Calu3 (cell line): Measurements from ENCODE around the gene TREM2. TPM values are rescaled to one million over a fixed set of nuclear protein-coding genes. Genes with fewer than 3 reads are reported as not detected.

Experiments used
- BruUV-seq: library from RNA; stranded (reverse); fragments of 400-500 nt; replicated peaks from 2 replicates; lab custom pipeline; 2021; lab: Mats Ljungman, UMichigan
- CTCF ChIA-PET: fragments of 300-600 bp; sonication (Branson Sonifier 250); formaldehyde crosslinking; loops from one replicate; lab custom pipeline; 2022; ENCODE audit warnings: antibody characterized with exemption; lab: Charles Lee
- DNase-seq: peaks from one replicate; pipeline ENCODE4 v3.0.0; 2022
- H3K27ac Mint-ChIP-seq: one replicate; pipeline ENCODE4 v1.8.0; 2022; ENCODE audit warnings: mixed read lengths; ENCODE audit not compliant: unreplicated experiment
- H3K27me3 Mint-ChIP-seq: one replicate; pipeline ENCODE4 v1.8.0; 2022; ENCODE audit warnings: mixed read lengths; ENCODE audit not compliant: unreplicated experiment
- H3K36me3 Mint-ChIP-seq: one replicate; pipeline ENCODE4 v1.8.0; 2022; ENCODE audit warnings: mild to moderate bottlenecking, moderate library complexity, mixed read lengths; ENCODE audit not compliant: insufficient read depth, unreplicated experiment
- H3K4me1 Mint-ChIP-seq: one replicate; pipeline ENCODE4 v1.8.0; 2022; ENCODE audit warnings: mild to moderate bottlenecking, low read depth, mixed read lengths; ENCODE audit not compliant: unreplicated experiment
- H3K4me3 Mint-ChIP-seq: one replicate; pipeline ENCODE4 v1.8.0; 2022; ENCODE audit warnings: mild to moderate bottlenecking, low read depth, moderate library complexity, mixed read lengths; ENCODE audit not compliant: unreplicated experiment
- H3K9me3 Mint-ChIP-seq: one replicate; pipeline ENCODE4 v1.8.0; 2022; ENCODE audit warnings: low read depth, mixed read lengths; ENCODE audit not compliant: unreplicated experiment
- CTCF ChIP-seq: fragments of 200-600 bp; IDR thresholded peaks from one replicate; pipeline ENCODE4 v1.8.0; 2022; ENCODE audit warnings: antibody characterized with exemption; ENCODE audit not compliant: unreplicated experiment
- intact Hi-C: fragments of 100-400 bp; cut with micrococcal nuclease; formaldehyde crosslinking; loops from one replicate; pipeline ENCODE4 v1.10.0; 2022; ENCODE audit not compliant: unreplicated experiment
- total RNA-seq: library from RNA; stranded (reverse); gene quantifications from 2 replicates; pipeline ENCODE4 v1.2.3, GENCODE V29; 2022

Gene TREM2
- total RNA-seq, 1 experiment from 2014 or later = not detected

- Mint-ChIP-seq H3K4me3 (no peak overlapping the region), H3K9me3 (no peaks in the 10 kb centered on the region), H3K4me1 (no peaks in the 10 kb centered on the region), H3K36me3 (no peaks in the 10 kb centered on the region), H3K27ac (no peak overlapping the region), H3K27me3 (peaks cover 64% of the 10 kb centered on the region)
- no peak for TF ChIP-seq CTCF
- CTCF ChIA-PET = interaction anchor here (1.5 kb wide), 1 partner anchor 12 kb away, joined by 4 read pairs; no protein-coding TSS in a partner anchor
- no peak for DNase-seq
- intact Hi-C loops = no loop called here
- BruUV-seq = no TSS peak
Observed at GRCh38 chr6:41170547-41171160, 7.7 kb upstream of the TREM2 start.

DNA sequence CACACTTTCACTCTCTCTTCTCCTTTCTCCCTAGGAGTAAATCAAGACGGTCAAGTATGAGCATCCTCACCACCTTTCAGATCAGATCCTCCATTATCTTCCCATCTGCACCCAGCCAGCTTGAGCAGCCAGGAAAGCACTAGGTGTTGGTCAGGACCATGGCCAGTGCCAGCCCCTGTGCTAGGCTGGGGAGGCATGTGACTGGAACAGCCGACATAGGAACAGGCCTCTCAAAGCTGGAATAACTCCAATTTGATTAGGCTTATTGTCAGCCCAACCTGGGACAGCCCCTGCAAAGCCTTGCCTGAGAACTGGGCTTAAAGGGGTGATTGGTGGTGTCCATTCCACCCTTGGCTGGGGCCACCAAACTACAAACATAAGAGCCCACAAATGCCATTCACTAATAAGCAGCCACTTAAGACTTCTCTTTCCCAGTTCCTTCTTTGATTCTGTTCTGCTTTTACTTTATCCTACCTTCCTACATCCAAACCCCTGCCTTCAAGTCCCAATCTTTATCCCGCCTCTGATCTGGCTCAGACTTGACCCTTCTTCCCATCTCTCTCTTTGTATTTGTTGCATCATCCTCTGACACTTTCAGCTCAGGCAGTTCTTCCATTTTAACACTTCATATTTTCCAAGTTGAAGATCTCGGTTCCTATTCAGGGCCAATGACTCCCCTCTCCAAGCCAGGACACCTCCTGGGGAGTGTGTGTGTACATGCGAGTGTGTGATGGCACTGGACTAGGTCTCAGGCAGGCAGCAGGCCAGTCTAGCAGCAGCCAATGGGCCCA lies 4.5 kb upstream of the TREM2 start:
- intact Hi-C loops = no loop called here
- Mint-ChIP-seq H3K27ac (no peak overlapping the region), H3K27me3 (peaks cover 84% of the 10 kb centered on the region), H3K4me1 (no peaks in the 10 kb centered on the region), H3K36me3 (no peaks in the 10 kb centered on the region), H3K4me3 (no peak overlapping the region), H3K9me3 (no peaks in the 10 kb centered on the region)
- no TSS peak for BruUV-seq
- CTCF ChIA-PET = no interaction called here
- DNase-seq = peak; percentile 26
- TF ChIP-seq CTCF = no peak

DNA sequence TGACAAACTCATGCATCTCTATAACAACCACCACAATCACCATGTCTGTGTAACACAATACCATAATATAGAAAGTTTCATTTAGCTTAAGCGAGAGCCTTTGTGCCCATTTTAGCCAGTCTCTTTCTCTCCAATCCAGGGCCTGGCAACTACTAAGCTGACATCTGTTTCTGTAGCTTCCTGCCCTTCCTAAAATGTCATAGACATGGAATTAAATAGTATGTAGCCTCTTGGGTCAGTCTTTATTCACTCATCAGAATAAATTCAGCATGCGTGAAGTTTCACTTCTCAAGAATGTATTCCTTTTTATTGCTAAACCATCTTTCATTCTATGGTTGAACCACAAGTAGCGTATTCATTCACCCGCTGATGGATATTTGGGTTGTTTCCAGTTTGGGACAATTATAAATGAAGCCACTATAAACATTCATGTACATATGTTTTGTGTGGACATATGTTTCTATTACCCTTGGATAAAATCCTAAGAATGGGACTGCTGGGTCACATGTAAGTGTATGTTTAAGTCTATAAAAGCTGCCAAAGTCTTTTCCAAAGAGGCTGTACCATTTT lies 1.7 kb upstream of the TREM2 start:
- no peak overlapping the region for H3K4me3 Mint-ChIP-seq
- no peak for TF ChIP-seq CTCF
- no peaks in the 10 kb centered on the region for H3K4me1 Mint-ChIP-seq
- no peak for DNase-seq
- intact Hi-C loops = no loop called here
- H3K36me3 Mint-ChIP-seq = no peaks in the 10 kb centered on the region
- H3K27me3 Mint-ChIP-seq = peaks cover 74% of the 10 kb centered on the region
- CTCF ChIA-PET = no interaction called here
- no peak overlapping the region for H3K27ac Mint-ChIP-seq
- H3K9me3 Mint-ChIP-seq = no peaks in the 10 kb centered on the region
- no TSS peak for BruUV-seq

DNA sequence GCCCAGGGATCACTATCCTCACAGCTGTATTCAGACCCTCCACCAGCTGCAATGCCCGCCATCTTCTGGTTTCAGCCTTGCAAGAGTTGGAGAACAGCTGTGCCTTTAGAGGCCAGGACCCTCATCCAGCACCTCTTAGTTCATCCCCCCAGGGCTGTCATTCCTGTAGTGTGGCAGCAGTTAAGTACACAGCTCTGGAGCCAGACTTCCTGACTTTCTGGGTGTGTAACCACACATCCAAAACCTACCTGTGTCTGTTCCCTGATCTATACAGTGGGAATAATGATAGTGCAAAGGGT lies 452 bp upstream of the TREM2 start:
- Mint-ChIP-seq H3K9me3 (no peaks in the 10 kb centered on the region), H3K4me3 (no peak overlapping the region), H3K27ac (no peak overlapping the region), H3K4me1 (no peaks in the 10 kb centered on the region), H3K27me3 (peaks cover 72% of the 10 kb centered on the region), H3K36me3 (no peaks in the 10 kb centered on the region)
- no TSS peak for BruUV-seq
- CTCF ChIA-PET = no interaction called here
- no peak for DNase-seq
- TF ChIP-seq CTCF = no peak
- intact Hi-C loops = no loop called here
